ENCODE measurements around the gene SRRD.
"Not testable (repeated sequence)": the region's sequence is repeated elsewhere in the genome, so short reads cannot be mapped to it uniquely, and the experiment has no call there.

Gene SRRD, protein sequence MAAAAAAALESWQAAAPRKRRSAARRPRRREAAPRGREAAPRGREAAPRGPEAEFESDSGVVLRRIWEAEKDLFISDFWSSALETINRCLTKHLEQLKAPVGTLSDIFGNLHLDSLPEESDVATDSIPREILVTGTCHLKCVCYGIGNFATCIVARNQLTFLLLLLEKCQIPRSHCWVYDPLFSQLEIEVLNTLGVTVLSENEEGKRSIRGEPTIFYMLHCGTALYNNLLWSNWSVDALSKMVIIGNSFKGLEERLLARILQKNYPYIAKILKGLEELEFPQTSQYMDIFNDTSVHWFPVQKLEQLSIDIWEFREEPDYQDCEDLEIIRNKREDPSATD

DNA sequence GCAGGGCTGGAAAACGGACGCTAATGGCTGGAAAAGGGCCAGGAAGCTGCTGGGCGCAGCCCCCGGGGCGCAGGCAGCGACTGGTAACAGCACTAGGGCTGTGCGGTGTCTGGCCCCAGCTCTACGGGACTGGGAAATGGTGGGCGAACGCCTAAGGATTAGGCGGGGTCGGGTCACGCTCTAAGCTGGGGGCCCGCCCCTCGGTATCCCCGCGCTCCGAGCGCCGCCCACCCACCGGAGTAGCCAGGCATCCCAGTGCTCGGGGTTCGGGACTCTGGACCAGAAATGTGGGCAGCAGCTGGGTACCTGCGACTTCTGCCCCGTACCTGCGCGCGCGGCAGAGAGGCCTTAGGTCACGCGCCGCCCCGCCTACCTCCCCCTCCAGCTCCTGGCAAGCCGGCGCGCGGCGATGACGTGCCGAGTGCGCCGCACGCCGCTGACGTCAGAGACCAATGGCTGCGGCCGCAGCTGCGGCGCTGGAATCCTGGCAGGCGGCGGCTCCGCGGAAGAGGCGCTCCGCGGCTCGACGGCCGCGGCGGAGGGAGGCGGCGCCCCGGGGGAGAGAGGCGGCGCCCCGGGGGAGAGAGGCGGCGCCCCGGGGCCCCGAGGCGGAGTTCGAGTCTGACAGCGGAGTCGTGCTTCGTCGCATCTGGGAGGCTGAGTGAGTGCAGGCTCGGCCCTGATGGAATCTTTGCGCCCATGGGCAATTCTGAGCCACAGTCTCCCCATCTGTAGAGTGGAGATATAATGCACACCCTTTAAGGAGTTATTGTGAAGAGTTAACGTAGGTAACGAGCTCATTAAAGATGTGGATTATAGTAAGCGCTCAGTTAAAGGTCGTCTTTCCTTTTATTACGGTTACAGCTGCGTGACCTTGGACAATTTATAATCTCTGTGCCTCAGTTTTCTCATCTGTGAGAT lies at the start of gene SRRD, which contains the start of gene HPS4:
TSS of gene SRRD (plus strand) at position 439 of the 921 bp plus-strand sequence. CDS start at position 453, 14 bp downstream.
TSS of gene HPS4 (minus strand) at position 345 of the 921 bp plus-strand sequence. CDS start 2,021 bp downstream, outside the sequence.
- DNase-seq (ENCODE audit: low read depth in 2 of 2), result peak; percentile 87

DNA sequence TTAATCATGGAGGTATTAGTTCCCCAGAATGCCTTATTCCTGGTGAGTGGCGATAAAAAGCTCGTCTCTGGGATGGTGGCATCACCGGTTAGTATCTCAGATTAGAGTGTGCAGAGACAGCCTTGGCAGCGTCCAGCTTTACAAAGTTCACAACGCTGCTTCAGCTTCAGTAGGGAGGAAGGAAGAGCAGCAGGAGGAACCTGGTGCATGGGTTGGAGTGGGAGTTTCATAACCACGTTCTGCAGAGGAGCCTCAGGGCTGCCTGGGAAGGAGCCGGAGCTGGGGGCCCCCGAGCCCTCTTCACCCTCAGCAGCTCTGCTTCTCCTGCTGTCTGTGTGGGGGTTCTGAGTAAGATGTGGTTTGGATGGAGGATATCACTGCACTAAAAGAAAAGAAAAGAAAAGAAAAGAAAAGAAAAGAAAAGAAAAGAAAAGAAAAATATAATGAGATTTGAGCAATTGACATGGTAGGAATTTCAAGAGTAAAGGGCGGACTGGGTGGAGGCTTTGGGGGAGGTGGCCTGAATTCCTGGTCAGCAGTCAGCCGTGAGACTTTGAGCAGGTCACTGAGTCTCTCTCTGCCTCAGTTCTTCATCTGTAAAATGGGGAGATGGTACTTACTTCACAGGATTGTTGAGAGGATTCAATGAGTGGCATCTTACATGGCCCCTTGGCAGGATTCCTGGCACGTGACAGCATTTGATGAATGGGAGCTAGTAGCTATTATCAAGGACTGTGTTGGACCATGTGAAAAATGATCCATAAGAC lies 48.2 kb upstream of the SRRD start:
- DNase-seq (ENCODE audit: low read depth in 2 of 2), result no peak

DNA sequence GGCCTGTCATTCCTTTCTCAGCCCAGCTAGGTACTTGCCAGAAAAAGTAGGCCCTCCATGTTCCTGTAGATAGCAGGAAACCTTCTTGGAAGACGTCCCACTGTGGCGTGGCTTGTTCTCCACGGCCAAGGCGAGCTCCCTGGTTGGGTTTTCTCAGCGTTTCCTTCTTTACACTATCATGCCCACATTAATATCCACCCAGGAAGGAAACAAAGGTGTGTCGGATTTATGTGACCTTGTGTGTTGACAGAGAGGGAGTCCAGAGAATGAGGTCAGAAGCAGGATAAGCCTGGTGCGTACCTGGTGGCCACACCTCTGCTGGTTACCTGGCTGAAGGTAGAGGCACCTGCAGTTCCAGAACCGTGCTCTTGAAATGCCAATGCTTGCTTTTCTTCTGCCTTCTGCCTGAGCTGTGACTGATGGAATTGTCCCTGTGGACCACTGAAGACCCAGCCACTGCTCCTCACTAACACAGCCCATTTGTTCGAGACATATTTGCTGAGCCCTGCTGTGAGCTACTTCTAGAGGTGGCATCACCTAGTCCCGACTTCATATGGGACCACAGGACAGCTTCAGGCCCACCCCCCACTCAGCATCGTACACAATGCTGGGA lies 46.7 kb upstream of the SRRD start:
- no peak for DNase-seq (ENCODE audit: low read depth in 2 of 2)

DNA sequence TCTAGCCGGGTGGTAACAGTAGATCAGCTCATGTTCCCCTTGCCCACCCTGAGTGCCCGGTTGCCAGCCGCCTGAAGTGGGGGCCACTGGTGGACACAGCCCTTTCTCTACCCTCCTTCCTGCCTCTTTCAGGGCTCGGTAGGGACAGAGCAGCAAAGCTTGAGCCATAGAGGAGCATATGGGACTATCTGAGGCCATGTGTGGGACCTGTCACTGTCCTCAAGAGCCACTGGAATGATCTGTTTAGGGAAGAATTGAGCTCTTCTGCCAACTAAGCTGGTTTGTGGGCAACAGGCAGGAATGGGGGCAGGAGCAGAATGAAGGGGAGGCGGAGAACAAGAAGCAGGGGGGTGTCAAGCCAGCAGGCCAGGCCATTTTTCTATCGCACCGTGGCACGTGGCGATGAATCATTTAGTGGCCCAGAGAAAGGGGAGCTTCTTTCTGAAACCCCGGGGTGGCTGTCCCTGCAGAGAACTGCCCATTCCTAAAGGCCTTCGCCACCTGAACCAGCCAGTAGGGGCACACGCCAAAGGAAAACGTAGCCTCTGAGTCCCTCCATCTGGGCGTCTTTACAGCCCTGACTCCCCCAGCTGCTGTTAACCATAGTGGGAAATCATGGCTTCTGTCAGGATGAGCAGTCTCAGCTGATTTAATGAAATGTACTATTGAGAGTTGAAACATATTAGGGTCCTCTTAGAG lies 45.8 kb upstream of the SRRD start:
- DNase-seq (ENCODE audit: low read depth in 2 of 2), result no peak

DNA sequence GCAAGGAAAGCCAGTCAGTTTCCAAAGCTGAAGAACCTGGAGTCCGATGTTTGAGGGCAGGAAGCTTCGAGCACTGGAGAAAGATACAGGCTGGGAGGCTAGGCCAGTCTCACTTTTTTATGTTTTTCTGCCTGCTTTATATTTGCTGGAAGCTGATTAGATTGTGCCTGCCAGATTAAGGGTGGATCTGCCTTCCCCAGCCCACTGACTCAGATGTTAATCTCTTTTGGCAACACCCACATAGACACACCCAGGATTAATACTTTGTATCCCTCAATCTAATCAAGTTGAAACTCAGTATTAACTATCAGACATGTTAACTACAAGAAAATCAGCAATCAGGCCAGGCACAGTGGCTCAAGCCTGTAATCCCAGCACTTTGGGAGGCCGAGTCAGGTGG lies 44.9 kb upstream of the SRRD start:
- not testable (repeated sequence) for DNase-seq (ENCODE audit: low read depth in 2 of 2)

DNA sequence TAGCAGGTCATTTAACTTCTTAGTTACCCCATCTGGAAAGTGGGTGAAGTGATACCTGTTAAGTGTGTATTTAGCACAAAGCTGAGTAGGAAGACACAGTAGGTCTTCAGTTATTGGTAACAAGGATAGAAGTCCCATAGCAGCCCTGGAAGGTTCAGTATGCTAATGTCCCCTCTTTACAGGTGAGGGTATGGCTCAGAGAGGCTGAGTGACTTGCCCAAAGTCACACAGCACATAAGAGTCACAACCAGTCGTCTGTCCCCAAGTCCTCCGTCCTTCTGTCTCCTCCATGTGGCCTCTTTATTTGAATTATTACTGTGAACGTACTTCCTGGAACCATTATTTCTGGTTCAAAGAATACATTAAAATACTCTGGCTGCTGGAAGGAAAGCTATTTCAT lies 44.1 kb upstream of the SRRD start:
- DNase-seq (ENCODE audit: low read depth in 2 of 2), result no peak

DNA sequence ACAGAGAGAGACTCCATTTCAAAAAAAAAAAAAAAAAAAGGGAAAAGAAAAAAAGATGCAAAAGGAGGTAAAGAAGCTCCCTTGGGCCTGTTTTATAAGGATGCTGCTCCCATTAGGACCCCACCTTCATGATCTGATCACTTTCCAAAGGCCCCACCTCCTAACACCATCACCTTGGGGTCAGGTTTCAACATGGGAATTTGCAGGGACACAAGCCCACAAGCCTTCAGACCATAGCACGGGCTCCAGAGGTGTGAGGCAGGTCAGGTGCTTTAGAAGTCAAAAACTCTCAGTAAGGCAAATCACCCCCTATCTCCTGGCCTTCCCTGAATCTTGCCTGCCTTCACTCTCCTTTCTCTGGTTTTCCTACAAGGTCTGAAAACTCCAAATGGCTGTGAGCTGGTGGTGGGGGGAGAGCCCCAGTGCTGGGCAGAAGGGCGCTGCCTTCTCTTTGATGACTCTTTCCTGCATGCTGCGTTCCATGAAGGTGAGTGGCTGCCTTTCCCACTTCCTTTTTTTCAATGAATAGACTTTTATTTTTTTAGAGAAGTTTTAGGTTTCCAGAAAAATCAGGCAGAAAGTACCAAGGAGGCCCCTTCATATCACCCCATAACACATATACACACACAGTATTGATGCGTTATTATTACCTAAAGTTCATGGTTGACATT lies 41.5 kb upstream of the SRRD start:
- DNase-seq (ENCODE audit: low read depth in 2 of 2), result no peak

DNA sequence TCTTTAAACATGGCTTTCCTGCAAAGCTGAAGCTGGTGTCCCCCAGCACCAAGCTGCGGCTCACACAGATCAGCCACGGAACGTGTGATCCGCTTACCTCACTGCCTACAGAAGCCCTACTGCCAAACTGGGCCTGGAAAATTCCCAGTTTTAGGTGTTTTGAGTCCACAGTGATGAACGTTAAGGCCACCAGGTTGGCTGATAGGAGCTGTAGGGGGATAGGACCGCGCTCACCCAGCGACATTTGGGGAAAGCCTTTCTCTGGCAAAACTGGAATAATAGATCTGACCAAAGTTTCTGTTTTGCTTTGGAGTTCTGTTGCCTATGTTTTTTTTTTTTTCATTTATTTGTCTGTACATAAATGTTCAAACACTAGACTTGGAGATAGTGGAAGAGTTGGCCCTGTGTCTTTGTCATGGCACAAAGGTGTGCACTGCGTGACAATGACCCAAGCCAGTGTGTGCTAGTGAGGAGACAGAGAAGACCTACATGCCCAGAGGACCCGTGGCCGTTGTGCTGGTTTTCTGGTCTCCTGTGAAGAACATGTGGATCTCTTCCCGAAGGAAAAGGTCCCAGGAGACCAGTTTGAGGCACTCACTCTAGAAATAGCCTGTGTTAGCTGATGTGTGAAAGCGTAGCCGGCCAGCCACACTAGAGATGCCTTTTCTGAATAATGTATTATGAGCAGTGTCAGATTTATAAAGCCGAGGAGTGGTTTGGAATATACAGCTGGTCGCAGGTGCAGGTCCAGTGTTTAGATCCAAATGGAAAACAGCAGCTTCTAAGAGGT lies 39.6 kb upstream of the SRRD start:
- DNase-seq (ENCODE audit: low read depth in 2 of 2), result no peak

DNA sequence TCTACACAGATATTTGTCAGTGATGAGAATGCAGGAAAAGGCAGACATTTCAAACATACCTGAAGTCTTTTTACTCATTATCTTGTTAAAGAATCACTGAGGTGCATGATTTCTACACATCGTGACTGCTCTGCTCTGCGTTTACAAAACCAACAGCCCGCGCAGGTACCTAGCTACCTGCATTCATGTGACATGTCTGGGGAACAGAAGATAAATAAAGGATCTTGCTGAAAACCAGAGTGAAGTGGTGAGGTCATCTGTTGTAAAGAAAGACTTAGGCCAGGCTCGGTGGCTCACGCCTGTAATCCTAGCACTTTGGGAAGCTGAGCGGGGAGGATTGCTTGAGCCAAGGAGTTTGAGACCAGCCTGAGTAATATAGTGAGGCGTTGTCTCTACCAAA lies 38.9 kb upstream of the SRRD start:
- DNase-seq (ENCODE audit: low read depth in 2 of 2), result no peak

DNA sequence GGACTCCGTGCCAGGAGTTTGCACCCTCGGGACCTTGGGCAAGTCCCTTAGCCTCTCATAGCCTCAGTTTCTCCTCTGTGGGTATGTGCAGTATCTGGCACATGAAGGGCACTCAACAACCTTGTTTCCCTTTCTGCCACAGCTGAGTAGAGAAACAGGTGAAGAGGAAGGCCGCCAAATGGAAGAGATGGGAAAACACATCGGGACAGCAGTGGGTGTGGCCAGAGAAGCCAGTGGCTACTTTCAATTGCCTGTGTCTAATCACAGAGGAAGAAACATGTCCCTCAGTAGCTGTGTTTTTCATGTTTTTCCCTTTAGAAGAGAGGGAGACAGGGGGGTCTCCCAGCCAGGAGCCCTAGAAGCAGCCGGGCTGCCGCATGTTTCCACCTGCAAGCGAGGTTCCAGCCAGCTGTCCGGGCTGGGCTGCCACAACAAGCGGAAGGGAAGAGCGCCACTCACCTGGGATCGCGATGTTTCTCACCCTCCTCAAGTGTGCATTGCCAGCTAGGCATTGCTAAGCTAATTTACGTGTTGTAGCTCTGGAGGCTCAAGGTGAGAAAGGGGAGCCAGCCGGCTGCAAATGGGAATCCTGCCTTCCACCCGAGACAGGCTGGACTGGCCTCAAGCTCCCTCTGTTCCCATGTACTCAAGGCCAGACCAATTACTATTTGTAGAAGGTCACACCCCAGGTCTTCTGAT lies 38.0 kb upstream of the SRRD start:
- no peak for DNase-seq (ENCODE audit: low read depth in 2 of 2)

DNA sequence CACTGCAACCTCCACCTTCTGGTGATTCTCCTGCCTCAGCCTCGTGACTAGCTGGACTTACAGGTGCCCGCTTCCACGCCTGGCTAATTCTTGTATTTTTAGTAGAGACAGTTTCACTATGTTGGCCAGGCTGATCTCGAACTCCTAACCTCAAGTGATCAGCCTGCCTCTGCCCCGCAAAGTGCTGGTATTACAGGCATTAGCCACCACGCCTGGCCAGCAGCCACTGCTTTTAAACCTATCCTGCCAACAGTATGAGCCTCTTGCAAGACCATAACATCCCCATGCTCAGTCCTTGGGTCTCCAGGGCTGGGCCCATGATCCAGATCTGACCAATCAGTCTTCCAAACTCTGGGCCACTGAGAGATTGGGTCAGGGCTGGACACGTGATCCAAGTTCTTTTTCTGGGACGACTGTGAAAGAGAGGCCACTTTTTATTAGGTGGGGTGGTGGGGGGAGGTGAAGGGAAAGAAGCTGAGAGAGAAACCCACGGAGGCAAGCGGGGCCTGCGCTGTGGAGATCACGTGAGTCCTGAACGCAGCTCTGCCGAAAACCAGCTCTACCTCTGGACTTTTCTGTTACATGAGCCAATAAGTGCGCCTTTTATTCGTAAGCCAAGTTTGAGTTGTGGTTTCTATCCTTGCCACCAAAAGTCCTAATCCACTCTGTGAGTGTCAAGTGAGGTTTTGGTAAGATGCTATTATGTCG lies 36.7 kb upstream of the SRRD start:
- no peak for DNase-seq (ENCODE audit: low read depth in 2 of 2)

DNA sequence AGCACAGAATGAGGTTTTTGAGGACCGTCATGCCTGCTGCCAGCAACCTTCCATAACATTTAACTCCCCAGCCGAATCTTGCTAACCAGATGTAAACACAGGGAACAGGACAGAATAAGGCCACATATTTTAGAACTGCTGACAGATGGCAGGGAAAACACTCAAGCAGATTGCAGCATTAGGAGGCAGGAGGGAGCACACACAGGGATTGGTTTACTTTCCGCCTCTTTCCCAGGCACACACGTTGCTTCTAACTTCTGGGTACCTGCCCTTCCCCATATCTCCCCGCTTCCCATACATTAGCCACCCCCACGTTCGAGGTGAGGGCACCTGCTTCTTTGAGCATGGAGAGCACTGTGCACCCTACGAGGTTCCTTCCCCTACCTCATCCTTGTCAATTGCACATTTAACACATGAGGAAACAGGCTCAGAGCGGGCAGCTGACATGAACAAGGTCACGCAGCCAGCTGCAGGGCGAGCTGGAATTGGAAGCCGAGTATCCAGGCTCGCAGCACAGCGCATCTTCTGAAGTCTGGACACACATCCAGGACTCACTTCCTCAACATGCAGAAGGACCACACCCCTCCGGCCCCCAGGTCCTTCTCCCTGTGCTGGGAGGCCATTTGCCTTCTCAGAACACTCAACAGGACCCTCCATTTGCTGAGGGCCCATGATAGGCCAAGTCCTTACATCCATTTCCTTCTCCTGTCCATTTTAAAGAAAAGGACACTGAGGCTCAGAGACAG lies 35.9 kb upstream of the SRRD start:
- no peak for DNase-seq (ENCODE audit: low read depth in 2 of 2)

DNA sequence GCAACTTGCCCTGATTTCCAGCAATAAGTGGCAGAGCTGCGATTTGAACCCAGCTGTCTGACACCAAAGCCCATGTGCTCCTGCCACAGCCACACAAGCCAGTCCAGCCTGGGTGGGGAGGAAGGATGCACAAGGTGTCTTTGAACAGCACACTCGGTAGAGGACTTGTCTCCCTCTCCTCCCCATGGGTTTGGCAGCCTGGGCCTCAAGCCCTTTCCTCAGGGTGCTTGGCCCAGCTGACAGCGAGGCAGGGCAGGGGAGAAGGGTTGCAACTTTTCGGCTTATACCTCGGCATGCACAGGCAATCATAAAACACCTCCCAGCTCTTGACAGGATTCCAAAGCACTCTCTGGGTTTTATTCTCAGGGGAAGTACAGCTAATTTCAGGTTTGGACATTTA lies 35.3 kb upstream of the SRRD start:
- DNase-seq (ENCODE audit: low read depth in 2 of 2), result no peak

DNA sequence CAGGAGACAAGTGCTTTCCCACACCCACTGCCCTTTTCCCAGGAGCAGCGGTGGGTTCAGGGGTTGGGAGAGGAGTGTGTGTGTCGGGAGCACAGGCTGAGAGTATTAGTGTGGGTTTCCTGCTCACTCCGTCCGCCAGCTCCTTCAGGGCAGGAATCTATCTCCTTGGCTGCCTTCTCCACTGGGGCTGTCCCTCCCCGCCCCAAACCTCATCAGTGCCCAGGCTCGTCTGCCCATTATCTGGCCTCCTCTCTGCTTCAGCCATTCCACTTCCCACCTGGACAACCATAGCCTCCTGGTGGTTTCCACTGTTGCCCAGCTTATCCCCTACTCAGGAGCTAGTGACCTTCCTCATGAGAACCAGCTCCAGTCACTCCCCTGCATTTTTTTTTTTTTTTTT lies 34.7 kb upstream of the SRRD start:
- DNase-seq (ENCODE audit: low read depth in 2 of 2), result no peak

DNA sequence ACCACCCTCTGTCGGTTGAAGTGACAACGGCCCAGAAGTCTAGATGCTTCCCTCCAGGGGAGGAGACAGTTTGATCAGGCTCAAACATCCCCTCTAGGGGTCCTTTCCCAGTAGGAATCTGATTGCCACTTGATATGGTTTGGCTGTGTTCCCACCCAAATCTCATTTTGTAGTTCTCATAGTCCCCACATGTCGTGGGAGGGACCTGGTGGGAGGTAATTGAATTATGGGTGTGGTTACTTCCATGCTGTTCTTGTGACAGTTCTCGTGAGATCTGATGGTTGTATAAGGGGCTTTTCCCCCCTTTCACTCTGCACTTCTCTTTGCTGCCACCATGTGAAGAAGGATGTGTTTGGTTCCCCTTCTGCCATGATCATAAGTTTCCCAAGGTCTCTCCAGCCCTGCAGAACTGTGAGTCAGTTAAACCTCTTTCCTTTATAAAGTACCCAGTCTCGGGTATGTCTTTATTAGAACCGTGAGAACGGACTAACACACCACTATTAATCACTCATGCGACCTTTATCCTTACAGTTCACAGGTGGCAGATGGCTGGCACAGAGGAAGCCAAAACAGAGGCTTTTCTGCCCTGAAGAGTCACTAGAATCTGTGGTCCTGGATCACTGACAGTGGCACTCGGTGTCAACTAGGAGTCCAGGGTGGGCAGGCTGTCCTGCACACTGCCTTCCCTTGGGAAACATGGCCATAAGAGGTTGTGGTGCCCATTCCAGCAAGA lies 33.1 kb upstream of the SRRD start:
- no peak for DNase-seq (ENCODE audit: low read depth in 2 of 2)

DNA sequence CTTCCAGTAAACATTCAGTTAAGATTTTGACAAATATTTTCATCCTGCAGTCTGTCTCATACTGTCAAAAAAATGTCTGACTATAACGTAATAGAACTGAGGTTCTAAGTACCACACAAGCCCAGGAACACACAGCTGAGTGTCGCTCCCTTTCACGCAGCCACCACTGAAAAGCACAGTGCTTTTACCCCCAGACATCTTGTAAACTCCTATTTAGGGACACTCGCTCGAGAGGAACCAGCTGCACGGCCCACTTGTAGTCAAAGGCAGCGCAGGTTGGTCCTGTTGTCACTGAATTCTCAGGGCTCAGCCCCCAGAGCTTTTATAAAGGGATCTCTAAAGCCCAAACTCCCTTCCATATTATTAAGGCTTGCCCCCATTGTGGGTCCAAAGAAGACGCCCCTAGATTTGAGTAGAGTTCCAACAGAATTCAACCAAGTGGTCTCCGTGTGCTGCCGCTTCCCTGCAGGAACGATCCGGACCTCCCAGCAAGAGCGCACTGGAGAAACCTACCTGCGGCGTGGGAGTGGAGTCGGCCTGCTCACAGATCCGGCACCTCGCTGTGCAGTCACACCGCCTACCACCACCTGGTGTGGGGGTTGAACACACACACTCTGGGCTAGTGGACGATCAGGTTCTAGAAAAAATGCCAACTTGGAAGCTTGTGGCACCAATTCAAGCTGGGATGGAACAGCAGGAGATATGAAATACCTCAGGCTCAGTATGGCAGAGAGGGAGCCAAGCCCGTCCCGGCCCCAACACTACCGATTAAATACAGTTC lies 31.3 kb upstream of the SRRD start:
- DNase-seq (ENCODE audit: low read depth in 2 of 2), result no peak
